Calu3 (cell line): ENCODE data around the gene KLHL10. TPM values are rescaled to one million over a fixed set of nuclear protein-coding genes. Genes with fewer than 3 reads are reported as not detected.

Source experiments
- BruUV-seq: library from RNA; stranded (reverse); fragments of 400-500 nt; replicated peaks from 2 replicates; lab custom pipeline; 2021; lab: Mats Ljungman, UMichigan
- CTCF ChIA-PET: fragments of 300-600 bp; sonication (Branson Sonifier 250); formaldehyde crosslinking; loops from one replicate; lab custom pipeline; 2022; ENCODE audit warnings: antibody characterized with exemption; lab: Charles Lee
- DNase-seq: peaks from one replicate; pipeline ENCODE4 v3.0.0; 2022
- H3K27ac Mint-ChIP-seq: one replicate; pipeline ENCODE4 v1.8.0; 2022; ENCODE audit warnings: mixed read lengths; ENCODE audit not compliant: unreplicated experiment
- H3K27me3 Mint-ChIP-seq: one replicate; pipeline ENCODE4 v1.8.0; 2022; ENCODE audit warnings: mixed read lengths; ENCODE audit not compliant: unreplicated experiment
- H3K36me3 Mint-ChIP-seq: one replicate; pipeline ENCODE4 v1.8.0; 2022; ENCODE audit warnings: mild to moderate bottlenecking, moderate library complexity, mixed read lengths; ENCODE audit not compliant: insufficient read depth, unreplicated experiment
- H3K4me1 Mint-ChIP-seq: one replicate; pipeline ENCODE4 v1.8.0; 2022; ENCODE audit warnings: mild to moderate bottlenecking, low read depth, mixed read lengths; ENCODE audit not compliant: unreplicated experiment
- H3K4me3 Mint-ChIP-seq: one replicate; pipeline ENCODE4 v1.8.0; 2022; ENCODE audit warnings: mild to moderate bottlenecking, low read depth, moderate library complexity, mixed read lengths; ENCODE audit not compliant: unreplicated experiment
- H3K9me3 Mint-ChIP-seq: one replicate; pipeline ENCODE4 v1.8.0; 2022; ENCODE audit warnings: low read depth, mixed read lengths; ENCODE audit not compliant: unreplicated experiment
- intact Hi-C: fragments of 100-400 bp; cut with micrococcal nuclease; formaldehyde crosslinking; loops from one replicate; pipeline ENCODE4 v1.10.0; 2022; ENCODE audit not compliant: unreplicated experiment
- total RNA-seq: library from RNA; stranded (reverse); gene quantifications from 2 replicates; pipeline ENCODE4 v1.2.3, GENCODE V29; 2022
- TF ChIP-seq, protein P1 (sequence below): fragments of 200-600 bp; IDR thresholded peaks from one replicate; pipeline ENCODE4 v1.8.0; 2022; ENCODE audit warnings: antibody characterized with exemption; ENCODE audit not compliant: unreplicated experiment

KLHL10 gene
- total RNA-seq, 1 experiment from 2014 or later, result not detected

DNA sequence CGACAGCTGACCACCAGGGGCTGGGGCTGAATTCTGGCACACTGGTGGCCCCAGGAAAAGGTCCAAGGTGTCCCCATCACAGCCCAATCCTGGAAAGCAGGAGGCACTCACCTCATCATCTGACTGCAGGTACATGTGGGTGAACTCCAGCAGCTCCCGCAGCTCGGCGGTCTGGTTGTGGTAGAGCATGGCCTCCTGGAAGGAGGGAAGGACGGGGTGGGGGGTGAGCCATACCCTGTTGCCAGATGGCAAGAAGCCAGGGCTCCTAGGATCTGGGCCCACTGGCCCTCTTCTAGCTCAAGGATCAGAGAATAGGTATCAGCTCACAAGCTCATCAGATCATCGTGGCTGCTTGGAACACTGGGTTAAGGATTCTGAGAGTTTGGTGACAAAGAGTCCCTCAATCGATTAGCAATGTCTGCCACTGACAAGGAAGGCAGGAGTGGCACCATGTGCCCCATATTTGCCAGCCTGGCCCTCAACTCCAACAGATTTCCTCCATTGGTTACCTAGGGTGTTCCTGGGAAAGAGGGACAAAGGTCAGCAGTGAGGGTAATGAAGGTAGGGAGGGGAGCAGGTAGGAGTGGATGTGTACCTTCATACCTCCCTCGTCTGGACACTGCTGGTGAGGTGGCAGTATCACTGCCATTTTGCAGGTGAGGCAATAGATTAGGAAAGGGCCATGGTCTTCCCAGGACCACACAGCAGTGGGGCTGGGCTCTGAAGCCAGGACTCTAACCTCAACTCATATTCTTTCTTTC lies 30.8 kb upstream of the KLHL10 start:
- no TSS peak for BruUV-seq
- H3K27ac Mint-ChIP-seq, result no peak overlapping the region
- intact Hi-C loops, result no loop called here
- CTCF ChIA-PET, result interaction anchor here (0.6 kb wide), 1 partner anchor 33 kb away, joined by 3 read pairs; no protein-coding TSS in a partner anchor
- DNase-seq, result no peak
- no peaks in the 10 kb centered on the region for H3K9me3 Mint-ChIP-seq
- TF ChIP-seq, protein P1, sequence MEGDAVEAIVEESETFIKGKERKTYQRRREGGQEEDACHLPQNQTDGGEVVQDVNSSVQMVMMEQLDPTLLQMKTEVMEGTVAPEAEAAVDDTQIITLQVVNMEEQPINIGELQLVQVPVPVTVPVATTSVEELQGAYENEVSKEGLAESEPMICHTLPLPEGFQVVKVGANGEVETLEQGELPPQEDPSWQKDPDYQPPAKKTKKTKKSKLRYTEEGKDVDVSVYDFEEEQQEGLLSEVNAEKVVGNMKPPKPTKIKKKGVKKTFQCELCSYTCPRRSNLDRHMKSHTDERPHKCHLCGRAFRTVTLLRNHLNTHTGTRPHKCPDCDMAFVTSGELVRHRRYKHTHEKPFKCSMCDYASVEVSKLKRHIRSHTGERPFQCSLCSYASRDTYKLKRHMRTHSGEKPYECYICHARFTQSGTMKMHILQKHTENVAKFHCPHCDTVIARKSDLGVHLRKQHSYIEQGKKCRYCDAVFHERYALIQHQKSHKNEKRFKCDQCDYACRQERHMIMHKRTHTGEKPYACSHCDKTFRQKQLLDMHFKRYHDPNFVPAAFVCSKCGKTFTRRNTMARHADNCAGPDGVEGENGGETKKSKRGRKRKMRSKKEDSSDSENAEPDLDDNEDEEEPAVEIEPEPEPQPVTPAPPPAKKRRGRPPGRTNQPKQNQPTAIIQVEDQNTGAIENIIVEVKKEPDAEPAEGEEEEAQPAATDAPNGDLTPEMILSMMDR, result no peak
- H3K27me3 Mint-ChIP-seq, result no peaks in the 10 kb centered on the region
- H3K36me3 Mint-ChIP-seq, result peaks cover 41% of the 10 kb centered on the region
- H3K4me1 Mint-ChIP-seq, result peaks cover 25% of the 10 kb centered on the region
- no peak overlapping the region for H3K4me3 Mint-ChIP-seq

DNA sequence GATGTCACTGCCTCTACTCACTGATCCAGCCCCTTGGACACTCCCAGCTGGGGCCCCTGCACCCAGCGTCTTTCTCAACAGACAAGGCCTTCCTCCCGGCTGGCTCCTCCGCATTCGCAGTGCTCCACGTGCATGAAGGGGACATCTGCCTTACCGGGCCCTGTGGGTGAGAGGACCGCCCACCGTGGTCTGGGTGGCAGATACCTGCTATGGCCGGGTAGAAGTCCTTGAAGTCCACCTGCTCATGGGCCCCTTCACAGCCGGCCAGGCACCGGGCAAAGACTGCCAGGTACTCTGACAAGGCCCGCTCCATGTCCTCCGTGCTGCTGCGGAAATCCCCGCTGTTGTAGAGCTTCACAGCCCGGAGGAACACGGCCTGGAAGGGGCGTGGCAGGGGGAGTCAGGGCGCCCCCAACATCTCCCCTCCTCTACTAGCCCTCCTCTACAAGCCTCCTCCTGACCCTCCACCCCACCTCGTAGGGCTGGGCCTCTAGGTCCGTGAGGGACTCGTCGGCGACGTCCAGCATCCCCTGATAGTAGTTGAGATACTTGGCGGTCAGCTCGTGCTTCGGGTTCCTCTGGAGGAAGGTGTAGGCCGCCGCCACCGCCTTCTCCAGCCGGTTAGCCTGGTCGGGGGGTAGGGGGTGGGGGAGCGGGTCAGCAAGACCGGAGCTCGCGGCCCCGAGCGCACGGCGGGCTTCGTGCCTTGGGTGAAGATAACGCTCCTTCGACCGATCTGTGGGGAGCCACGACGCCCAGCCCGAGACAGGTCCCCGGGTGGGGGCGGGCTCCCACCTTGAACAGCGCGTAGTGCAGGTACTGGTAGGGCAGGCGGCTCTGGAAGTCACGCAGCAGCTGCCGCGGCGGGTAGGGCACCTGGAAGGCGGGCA lies 26.7 kb upstream of the KLHL10 start:
- no peak for DNase-seq
- Mint-ChIP-seq H3K4me3 (peak overlapping the region; percentile 86), H3K4me1 (peaks cover 33% of the 10 kb centered on the region), H3K27me3 (no peaks in the 10 kb centered on the region), H3K36me3 (peaks cover 39% of the 10 kb centered on the region), H3K27ac (peak overlapping the region; percentile 25), H3K9me3 (no peaks in the 10 kb centered on the region)
- intact Hi-C loops, result no loop called here
- CTCF ChIA-PET, result interaction anchor here (0.5 to 2.2 kb wide), 15 partner anchors 10 to 941 kb away, joined by 3 to 13 read pairs (median 3); partner anchors contain the start of gene JUP
- no TSS peak for BruUV-seq
- TF ChIP-seq, protein P1, result no peak

DNA sequence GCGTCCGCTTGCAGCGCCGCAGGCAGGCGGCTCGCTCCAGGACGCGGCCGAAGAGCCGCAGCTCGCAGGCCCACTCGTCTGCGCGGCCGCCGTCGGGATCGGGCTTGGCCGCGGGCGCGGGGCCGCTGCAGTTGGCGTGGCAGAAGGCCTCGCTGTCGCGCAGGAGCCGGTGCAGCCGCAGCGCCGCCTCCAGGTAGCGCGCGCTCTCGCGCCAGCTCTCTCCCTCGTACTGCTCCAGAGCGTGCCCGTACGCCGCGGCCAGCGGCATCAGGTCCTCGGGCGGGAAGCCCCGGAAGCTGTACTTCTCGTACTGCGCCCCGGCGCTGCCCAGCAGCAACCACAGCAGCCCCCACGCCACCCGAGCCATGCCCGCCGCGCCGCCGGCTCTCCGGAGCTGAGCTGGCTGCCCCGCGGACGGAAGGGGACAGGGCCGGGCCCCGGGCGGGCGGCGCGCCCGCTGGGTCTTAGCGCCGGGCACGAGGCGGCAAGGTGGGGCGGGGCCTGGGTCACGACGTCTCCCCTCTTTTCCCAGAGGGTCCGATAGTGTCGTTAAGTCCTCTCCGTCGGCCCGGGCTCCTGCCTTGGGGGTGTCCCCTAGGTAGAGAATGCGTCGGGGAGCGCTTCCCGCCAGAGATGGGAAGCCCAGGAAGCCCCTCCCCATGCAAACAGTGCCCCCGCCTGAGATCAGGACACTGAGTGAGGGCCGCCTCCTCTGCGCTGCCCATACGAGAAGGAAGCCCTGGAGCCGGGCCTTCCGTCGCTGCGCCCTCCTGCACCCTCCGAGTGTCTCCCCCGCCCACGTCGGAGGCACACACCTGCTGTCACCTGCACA lies 25.9 kb upstream of the KLHL10 start, which contains the start of gene P3H4:
P3H4 (minus strand) TSS at position 401 of the 832 bp plus-strand sequence; CDS start at position 367, 34 bp downstream.
- peaks cover 32% of the 10 kb centered on the region for H3K4me1 Mint-ChIP-seq
- peak within 1 kb of the TSS; percentile 86 for H3K4me3 Mint-ChIP-seq
- H3K9me3 Mint-ChIP-seq, result no peaks in the 10 kb centered on the region
- H3K36me3 Mint-ChIP-seq, result peaks cover 37% of the 10 kb centered on the region
- TF ChIP-seq, protein P1, result peak; percentile 76
- peak within 1 kb of the TSS; percentile 72 for H3K27ac Mint-ChIP-seq
- no peaks in the 10 kb centered on the region for H3K27me3 Mint-ChIP-seq
- DNase-seq, result peak; percentile 89
- TSS peak; percentile 12 for BruUV-seq
- intact Hi-C loops, result no loop called here
- CTCF ChIA-PET, result interaction anchor here (0.5 to 2.2 kb wide), 14 partner anchors 11 to 148 kb away, joined by 3 to 13 read pairs (median 3); partner anchors contain the start of gene JUP
